DMS79 treated with DMSO at 0.1 percent for 48 hours (cell line): Measurements from ENCODE around the gene FUT3.
"Not testable (repeated sequence)": the region's sequence is repeated elsewhere in the genome, so short reads cannot be mapped to it uniquely, and the experiment has no call there.

Experiments
- DNase-seq: peaks from one replicate; lab custom pipeline; 2025; lab: John Stamatoyannopoulos, UW

FUT3 gene

DNA sequence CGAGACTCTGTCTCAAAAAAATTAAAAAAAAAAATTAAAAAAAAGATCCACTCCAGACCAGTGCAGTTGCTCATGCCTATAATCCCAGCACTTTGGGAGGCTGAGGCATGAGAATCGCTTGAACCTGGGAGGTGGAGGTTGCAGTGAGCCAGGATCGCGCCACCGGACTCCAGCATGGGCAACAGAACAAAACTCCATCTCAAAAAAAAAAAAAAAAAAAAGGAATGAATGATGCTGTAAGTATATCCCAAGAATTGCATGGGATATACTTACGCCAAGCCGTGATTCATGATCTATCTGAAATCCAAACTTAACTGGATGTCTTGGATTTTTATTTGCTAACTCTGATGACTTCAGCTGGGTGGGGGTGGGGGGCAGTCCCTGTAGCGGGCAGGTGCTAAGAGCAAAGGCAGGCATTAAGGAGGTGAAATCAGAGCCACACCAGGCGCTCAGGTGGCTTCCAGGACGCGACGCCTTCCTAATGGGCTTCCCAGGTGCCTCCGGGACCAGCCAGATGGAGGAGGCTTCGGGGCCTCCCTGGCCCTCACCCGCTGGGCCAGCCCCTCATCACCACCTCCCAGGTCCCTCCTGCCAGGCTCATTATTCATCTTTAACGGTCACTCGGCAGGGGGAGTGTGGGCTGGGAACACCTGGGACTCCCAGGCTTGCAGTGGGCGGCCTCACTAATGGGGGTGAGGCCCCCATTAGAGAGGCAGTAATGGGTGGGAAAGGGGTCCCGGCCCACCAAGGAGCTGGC lies 30.5 kb upstream of the FUT3 start:
- DNase-seq = peak; percentile 23

DNA sequence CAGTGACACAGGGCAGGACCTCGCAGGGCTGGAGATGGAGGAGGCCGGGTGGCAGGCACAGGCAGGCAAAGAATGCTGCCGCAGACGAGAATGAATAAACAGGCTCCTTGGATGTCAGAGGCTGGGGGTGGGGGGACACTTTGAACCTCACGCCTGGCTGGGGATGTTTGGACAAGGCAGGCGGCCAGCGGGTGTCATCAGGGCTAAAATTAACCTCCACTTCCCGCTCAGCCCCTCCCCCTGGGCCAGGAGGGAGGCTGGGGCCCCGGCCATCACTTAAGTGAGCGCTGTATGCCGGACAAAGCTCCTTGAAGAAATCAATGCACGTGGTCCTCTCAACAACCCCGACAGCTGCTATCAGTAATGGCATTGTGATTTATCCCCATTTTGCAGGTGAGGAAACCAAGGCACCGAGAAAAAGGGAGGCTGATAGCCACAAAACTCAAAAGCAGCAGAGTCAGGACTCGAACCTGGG lies 29.4 kb upstream of the FUT3 start:
- DNase-seq = no peak

DNA sequence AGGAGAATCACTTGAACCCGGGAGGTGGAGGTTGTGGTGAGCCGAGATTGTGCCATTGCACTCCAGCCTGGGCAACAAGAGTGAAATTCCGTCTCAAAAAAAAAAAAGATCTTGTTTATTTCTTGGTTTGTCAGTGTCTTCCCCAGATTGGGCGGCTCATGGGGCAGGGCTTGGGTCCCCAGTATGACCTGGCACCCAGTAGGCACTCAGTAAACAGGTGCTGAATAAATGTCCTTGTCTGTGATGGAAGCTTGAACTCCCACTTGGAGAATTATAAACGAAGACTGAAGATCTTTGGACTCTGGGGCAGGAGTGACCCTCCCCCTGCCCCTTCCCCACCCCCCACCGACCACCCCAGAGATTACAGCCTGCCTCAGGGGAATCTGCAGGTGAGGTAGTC lies 28.9 kb upstream of the FUT3 start:
- no peak for DNase-seq

DNA sequence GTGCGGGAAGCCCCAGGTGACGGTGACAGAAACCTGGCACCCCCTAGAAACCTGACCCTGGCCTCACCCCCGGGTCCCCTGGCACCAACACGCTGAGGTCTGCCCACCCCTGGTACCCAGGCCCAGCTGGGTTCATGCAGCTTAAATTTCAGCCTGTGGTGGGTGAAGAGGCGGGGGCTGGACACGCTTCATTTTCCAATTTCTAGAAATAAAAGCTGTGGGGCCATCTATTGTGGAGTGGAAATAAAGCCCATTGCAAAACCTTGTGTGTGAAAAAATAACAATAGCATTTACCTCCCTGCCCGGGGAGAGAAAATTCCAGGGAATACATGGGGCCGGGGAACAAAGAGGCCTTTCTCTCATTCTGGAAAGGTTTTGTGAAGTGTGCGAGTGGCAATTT lies 26.6 kb upstream of the FUT3 start:
- no peak for DNase-seq

DNA sequence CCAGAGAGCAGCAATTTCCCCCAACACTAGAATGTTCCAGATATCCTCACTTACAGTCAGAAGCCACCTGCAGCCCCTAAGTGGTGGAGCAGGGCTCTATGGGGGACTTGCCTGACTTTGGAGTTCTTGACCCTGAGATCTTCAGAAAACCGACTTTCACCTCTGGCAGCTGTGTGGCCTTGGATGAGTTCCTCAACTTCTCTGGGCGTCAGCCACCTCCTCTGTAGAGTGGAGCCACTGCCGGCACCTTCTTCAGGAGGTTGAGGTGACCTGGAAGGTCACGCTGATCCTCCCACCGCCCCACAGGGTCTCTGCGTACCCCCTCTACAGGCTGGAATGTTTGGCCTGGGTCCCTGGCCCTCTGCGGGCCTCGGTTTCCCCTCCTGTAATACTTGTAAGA lies 26.2 kb upstream of the FUT3 start:
- no peak for DNase-seq

DNA sequence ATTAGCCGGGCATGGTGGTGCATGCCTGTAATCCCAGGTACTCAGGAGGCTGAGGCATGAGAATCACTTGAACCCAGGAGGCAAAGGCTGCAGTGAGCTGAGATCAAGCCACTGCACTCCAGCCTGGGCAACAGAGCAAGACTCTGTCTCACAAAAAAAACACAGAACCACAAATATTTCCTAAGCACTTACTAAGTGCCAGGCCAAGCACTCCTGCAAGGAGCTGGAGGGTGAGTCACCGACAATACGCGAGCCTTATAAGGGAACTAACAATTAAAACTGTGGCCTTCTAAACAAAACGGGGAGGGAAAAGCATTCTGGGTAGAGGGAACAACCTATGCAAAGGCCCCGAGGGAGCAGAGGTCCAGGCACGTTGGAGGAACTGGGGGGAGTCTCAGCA lies 23.2 kb upstream of the FUT3 start:
- not testable (repeated sequence) for DNase-seq

DNA sequence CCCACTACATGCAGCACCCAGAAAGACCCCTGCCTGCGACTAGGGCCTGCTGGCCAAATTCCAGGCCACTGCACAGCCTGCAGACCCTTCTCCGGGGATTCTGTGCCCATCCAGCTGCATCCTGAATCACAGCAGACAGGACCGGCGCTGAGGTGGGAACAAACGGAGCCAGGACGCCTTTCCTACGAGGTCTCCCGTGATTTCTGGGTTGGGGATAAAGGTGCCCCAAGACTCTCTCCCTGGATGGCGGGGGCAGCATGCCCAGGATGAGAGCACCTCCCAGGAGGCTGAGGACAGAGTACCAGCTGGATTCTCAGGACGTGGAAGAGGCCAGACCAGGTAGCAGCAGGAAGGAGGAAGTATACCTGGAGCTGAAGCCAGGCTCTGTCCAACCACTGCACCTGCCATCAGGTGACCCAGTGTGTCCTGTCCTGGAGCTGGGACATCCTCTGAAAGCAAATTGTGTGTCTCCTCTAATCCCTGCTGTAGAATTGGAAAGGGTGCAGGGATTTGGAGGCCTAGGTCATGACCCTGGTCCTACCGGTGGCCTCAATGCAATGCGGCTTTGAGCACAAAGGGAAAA lies 22.5 kb upstream of the FUT3 start:
- no peak for DNase-seq

DNA sequence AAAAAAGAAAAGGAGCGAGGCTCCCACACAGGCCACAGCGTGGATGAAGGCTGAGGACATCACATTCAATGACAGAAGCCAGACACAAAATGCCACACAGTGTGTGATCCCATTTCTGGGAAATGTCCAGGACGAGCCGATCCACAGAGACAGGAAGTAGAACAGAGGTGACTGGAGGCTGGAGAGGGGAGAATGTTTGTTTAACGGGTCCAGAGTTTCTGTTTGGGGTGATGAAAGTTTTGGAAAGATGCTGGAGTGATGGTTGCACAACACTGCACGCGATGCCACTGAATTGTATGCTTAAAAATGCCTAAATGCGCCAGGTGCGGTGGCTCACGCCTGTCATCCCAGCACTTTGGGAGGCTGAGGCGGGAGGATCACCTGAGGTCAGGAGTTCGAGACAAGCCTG lies 19.7 kb upstream of the FUT3 start:
- no peak for DNase-seq

DNA sequence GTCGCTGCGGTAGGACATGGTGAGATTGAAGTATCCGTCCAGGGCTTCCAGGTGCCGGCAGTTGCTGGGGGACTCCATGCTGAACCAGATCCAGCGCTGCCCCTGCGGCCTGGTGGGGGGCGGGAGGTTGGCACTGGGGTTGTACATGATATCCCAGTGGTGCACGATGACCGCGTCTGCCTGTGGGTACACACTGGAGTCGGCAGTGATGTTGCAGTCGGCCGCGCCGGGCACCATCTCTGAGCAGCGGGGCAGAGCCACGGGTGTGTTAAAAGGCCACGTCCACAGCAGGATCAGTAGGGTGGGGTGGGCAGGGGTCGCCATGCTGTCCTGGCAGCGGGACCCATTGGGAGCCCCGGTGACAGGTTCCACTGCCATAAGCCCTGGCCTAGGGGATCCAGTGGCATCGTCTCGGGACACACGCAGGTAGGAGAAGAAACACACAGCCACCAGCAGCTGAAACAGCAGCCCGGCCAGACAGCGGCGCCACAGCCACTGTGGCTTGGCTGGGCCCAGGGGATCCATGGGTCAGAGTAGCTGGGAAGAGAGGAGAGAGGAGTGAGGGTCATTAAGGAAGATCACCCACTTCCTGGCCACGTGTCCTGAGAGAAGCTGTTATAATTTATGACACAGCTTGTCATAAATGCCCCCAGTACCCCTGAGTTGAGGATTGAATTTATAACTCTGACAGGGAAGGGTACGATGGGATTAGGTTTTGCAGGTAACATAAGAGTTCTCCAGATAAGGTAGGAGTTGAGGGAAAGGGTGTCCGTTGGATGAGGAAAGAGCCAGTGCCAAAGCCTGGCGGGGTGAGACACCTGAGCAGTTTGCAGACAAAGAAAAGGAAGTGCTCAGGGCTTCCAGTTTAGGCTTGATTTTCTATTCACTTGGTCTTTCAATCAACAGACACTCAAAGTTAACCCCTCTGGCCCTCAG lies 16.2 kb upstream of the FUT3 start:
- no peak for DNase-seq

DNA sequence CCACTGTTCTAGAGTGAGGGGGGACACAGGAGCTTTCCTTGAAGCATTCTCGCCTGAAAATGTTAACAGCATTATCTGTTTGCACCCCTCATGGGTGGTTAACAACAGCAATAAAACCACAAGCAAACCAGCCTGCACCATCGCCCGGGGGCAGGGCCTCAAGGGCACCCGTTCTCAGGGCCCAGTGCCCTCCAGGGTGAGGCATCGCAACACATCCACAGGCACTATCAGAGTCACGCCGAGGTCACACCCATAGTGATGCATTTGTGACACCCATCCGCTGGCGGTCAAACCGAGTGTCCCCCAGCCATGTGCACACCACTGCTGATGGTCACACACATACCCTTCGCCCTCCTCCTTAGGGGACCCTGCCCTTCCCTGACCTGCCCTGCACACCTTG lies 14.5 kb upstream of the FUT3 start:
- no peak for DNase-seq

DNA sequence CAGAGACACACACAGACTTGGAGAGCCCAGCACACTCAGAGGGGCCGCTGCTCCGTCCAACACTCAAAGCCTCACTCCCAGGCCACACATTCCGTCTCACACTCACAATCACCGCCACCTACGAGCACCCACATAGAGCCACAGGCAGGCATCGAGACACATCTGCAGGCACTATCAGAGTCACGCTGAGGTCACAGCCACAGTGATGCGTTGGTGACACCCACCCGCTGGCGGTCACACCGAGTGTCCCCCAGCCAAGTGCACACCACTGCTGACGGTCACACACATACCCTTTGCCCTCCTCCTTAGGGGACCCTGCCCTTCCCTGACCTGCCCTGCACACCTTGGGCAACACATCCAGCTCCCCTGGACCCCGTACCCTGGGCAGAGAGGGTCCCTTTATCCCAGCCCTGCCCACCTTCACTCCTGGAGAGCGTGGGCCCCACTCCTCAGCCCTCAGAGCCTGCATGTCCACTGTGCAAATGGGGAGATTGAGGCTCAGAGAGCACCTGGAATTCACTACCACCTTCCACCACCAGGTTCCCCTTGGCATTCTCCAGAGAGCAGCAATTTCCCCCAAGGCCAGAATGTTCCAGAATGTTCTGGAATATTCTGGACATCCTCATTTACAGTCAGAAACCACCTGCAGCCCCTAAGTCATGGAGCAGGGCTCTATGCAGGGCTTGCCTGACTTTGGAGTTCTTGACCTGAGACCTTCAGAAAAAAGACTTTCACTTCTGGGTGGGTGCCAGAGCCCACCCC lies 13.7 kb upstream of the FUT3 start:
- DNase-seq = no peak

DNA sequence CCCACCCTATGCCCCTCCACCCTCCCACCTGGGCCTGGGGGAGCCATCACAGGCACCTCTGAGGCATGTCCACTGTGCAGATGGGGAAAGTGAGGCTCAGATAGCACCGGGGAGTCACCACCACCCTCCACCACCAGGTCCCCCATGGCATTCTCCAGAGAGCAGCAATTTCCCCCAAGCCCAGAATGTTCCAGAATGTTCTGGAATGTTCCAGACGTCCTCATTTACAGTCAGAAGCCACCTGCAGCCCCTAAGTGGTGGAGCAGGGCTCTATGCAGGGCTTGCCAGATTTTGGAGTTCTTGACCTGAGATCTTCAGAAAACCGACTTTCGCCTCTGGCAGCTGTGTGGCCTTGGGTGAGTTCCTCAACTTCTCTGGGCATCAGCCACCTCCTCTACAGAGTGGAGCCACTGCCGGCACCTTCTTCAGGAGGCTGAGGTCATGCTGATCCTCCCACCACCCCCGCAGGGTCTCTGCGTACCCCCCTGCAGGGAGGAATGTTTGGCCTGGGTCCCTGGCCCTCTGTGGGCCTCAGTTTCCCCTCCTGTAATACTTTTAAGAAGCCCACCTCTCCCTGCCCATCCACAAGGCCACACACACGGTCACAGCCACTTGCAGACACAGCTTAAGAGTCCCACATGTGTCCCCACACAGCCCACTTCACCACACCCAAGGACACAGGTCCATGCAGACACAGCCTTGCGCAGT lies 12.9 kb upstream of the FUT3 start:
- DNase-seq = no peak

DNA sequence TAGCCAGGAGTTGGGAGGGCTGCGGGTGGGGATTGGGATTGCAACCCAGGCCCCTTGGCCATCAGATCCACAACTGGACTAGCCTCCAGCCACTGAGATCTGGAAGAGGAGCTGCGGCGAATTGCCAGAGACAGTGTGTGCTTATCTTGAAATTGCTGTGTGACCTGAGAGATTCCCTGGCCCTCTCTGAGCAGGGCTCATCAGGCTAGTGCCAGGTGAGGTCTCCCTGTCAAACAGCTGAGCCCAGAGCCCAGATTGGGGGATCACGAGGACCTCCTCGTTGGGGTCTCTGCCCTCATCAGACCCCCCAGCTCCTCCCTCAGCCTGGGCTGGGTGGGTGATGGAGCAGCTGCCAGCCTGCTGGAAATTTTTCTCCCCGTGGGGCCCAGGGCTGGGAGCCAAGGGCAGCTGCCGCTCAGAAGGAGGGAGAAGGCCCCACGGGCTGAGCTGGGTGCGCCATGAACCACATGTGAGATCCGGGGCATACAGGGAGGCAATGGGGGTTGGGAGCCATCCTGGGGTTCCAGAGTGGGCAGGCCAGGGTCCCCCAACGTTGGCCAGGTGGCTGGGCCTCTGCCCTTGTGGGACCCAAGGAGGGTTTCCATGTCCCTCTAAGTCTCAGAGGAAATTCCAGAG lies 11.9 kb upstream of the FUT3 start:
- no peak for DNase-seq

DNA sequence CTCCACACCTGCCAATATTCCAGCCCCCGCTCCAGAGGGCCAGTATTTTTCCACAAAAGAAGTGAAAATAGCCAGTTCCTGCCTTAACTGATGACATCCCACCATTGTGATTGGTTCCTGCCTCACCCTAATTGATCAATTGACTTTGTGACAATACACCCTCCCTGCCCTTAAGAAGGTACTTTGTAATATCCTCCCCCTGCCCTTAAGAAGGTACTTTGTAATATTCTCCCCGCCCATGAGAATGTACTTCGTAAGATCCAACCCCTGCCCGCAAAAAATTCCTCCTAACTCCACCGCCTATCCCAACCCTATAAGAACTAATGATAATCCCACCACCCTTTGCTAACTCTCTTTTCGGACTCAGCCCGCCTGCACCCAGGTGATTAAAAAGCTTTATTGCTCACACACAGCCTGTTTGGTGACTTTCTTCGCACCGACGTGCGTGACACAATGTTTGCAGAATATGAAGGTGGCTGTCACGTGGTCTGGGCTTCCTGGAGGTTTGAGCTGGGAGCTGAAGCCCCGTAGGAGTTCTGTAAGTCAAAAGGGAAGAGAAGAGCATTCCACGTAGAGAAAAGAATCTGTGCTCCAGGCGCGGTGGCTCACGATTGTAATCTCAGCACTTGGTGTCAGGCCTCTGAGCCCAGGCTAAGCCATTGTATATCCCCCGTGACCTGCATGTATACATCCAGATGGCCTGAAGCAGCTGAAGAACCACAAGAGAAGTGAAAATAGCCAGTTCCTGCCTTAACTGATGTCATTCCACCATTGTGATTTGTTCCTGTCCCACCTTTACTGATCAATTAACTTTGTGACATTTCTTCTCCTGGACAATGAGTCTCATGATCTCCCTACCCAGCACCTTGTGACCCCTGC lies 6.2 kb upstream of the FUT3 start:
- DNase-seq = no peak

DNA sequence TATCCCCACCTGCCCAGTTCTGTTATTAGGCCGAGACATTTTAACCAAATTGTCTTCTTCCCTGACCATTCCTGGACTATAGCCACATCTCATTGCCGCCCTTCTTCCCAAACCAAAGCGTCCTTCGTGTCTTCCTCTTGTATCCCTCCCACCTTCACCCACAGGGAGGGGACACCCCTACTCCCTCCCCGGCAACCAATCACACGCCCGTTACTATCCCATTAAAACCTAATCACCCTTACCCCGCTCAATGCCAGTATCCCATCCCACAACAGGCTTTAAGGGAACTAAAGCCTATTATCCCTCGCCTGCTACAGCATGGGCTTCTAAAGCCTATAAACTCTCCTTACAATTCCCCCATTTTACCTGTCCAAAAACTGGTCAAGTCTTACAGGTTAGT lies 3.9 kb upstream of the FUT3 start:
- not testable (repeated sequence) for DNase-seq

DNA sequence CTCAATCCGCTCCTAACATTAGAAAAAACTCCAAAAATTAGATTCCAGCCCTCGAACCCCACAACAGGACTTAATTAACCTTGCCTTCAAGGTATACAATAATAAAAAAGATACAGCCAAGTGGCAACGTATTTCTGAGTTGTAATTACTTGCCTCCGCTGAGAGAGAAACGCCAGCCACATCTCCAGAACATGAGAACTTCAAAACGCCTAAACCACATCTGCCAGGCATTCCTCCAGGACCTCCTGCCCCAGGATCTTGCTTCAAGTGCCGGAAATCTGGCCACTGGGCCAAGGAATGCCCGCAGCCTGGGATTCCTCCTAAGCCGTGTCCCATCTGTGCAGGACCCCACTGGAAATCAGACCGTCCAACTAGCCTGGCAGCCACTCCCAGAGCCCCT lies 2.9 kb upstream of the FUT3 start:
- DNase-seq = not testable (repeated sequence)

DNA sequence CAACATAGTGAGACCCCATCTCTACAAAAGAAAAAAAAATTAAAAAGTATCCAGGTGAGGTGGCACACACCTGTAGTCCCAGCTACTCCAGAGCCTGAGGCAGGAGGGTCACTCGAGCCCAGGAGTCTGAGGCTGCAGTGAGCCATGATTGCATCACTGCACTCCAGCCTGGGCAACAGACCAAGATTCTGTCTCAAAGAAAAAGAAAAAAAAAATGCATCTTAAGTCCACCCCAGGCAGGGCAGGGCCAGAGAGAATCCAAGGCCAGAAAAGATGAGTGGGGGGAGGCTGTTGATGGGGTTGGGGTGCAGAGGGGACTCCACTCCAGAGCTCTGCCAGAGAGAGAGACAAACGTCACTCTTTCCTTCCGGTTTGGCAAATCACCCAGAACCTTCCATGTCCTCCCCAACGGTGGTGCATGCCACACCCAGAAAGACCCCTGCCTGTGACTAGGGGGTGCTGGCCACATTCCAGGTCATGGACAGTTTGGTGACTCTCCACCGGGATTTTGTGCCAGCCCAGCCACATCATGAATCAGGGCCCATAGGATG lies 431 bp downstream of the FUT3 start:
- DNase-seq = peak; percentile 77

DNA sequence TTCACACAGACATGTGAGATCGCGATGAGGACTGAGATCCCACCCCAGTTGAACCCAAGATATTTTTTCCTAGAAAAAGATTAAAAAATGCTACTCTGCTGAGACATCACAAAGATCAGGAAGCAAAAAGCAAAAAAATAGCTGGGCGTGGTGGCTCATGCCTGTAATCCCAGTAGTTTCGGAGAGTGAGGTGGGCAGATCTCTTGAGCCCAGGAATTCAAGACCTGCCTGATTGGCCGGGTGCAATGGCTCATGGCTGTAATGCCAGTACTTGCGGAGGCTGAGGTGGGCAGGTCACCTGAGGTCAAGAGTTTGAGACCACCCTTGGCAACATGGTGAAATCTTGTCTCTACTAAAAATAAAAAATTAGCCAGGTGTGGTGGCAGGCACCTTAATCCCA lies 1.1 kb downstream of the FUT3 start:
- DNase-seq = no peak

DNA sequence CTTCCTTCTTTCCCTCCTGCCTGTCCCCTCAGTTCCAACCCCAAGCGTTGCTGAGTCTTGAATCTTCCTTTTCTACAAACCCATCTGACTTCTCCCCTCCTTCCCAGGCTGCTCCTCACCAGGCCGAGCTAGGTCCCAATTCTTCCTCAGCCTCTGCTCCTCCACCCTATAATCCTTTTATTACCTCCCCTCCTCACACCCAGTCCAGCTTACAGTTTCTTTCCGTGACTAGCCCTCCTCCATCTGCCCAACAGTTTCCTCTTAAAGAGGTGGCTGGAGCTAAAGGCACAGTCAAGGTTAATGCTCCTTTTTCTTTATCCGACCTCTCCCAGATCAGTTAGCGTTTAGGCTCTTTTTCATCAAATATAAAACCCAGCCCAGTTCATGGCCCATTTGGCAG lies 2.6 kb downstream of the FUT3 start:
- DNase-seq = not testable (repeated sequence)

DNA sequence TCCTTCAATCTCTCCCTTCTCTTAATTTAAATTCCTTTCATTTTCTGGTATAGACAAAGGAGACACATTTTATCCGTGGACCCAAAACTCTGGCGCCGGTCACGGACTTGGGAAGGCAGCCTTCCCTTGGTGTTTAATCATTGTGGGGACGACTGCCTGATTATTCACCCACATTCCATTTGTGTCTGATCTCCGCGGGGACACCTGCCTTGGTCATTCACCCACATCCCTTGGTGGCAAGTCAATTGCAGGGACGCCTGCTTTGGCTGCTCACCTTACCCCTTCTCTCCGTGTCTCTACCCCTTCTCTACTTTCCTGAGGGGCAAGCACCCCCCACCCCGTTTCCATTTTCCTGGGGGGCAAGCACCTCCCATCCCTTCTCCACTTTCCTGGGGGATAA lies 3.4 kb downstream of the FUT3 start:
- not testable (repeated sequence) for DNase-seq
